Tibial nerve (tissue), 4 donors: ENCODE measurements around the gene C1QTNF12.

Experiments used
- CTCF ChIP-seq, 5 experiments: fragments of 200-600 bp in 3 of 5; fragments of 450-650 bp in 2 of 5; sonication (generic) in 3 of 5; IDR thresholded peaks; one replicate each; pipeline ENCODE4 v1.5.1; 2016 to 2019; ENCODE audit warnings: antibody characterized with exemption in 5 of 5, mild to moderate bottlenecking in 3 of 5, moderate library complexity in 2 of 5
- EP300 ChIP-seq, 2 donors: sonication (generic); formaldehyde crosslinking; IDR thresholded peaks; one replicate each; pipeline ENCODE4 v1.6.1; 2017; ENCODE audit warnings: antibody characterized with exemption in 2 of 2, mild to moderate bottlenecking in 1 of 2
- POLR2A ChIP-seq, 2 donors: fragments of 450-650 bp; IDR thresholded peaks; one replicate each; pipeline ENCODE4 v1.6.1; 2017; ENCODE audit warnings: antibody characterized with exemption in 2 of 2, mild to moderate bottlenecking in 2 of 2, moderate library complexity in 2 of 2

GRCh38 chr1:1260843-1261560 lies 14.5 kb upstream of the C1QTNF12 start:
- no peak for TF ChIP-seq POLR2A (IDR thresholded peaks at IDR 0.05)
- no peak for TF ChIP-seq CTCF (IDR thresholded peaks at IDR 0.05)
- no peak for TF ChIP-seq EP300 (IDR thresholded peaks at IDR 0.05)
